Endodermal cell (in vitro differentiated cells): ENCODE measurements around the gene SLC9C1. TPM values are rescaled to one million over a fixed set of nuclear protein-coding genes. Genes with fewer than 3 reads are reported as not detected.

ENCODE experiments used
- DNase-seq: peaks from one replicate; pipeline ENCODE4 v3.0.0-alpha.2; 2017
- H3K27ac ChIP-seq: 2 replicates; pipeline ENCODE4 v1.5.1; 2013; ENCODE audit warnings: mild to moderate bottlenecking, low read depth, low read length, moderate library complexity
- H3K27me3 ChIP-seq: 2 replicates; pipeline ENCODE4 v1.6.1; 2013; ENCODE audit warnings: mild to moderate bottlenecking, low read length, moderate library complexity; ENCODE audit not compliant: insufficient read depth, control insufficient read depth, poor library complexity, severe bottlenecking
- H3K36me3 ChIP-seq: 2 replicates; pipeline ENCODE4 v1.7.0; 2013; ENCODE audit warnings: mild to moderate bottlenecking, low read length, moderate library complexity; ENCODE audit not compliant: control insufficient read depth, insufficient read depth
- H3K4me1 ChIP-seq: one replicate; pipeline ENCODE4 v1.7.0; 2013; ENCODE audit warnings: low read length; ENCODE audit not compliant: control insufficient read depth, insufficient read depth
- H3K4me3 ChIP-seq: 2 replicates; pipeline ENCODE4 v1.5.1; 2013; ENCODE audit warnings: mild to moderate bottlenecking, low read length, moderate library complexity
- H3K9ac ChIP-seq: 2 replicates; pipeline ENCODE4 v1.6.1; 2013; ENCODE audit warnings: mild to moderate bottlenecking, low read length, moderate library complexity; ENCODE audit not compliant: poor library complexity, severe bottlenecking; ENCODE audit errors: extremely low read depth
- H3K9me3 ChIP-seq: 2 replicates; pipeline ENCODE4 v1.6.1; 2013; ENCODE audit warnings: mild to moderate bottlenecking, low read length, moderate library complexity; ENCODE audit not compliant: control insufficient read depth
- H3K27ac Mint-ChIP-seq: 2 replicates; pipeline ENCODE4 v1.8.0; 2020; ENCODE audit warnings: mixed read lengths
- H3K27me3 Mint-ChIP-seq: 2 replicates; pipeline ENCODE4 v1.8.0; 2021; ENCODE audit warnings: mild to moderate bottlenecking, mixed read lengths; ENCODE audit not compliant: insufficient read depth
- H3K36me3 Mint-ChIP-seq: 2 replicates; pipeline ENCODE4 v1.8.0; 2020; ENCODE audit warnings: low read depth, mixed read lengths
- H3K4me1 Mint-ChIP-seq: 2 replicates; pipeline ENCODE4 v1.8.0; 2020; ENCODE audit warnings: mixed read lengths
- H3K4me3 Mint-ChIP-seq: 2 replicates; pipeline ENCODE4 v1.8.0; 2020; ENCODE audit warnings: mild to moderate bottlenecking, moderate library complexity, mixed read lengths
- H3K9me3 Mint-ChIP-seq: 2 replicates; pipeline ENCODE4 v1.8.0; 2020; ENCODE audit warnings: mild to moderate bottlenecking, mixed read lengths
- CTCF ChIP-seq: fragments of 200-600 bp; sonication (generic); conservative IDR thresholded peaks from 2 replicates; pipeline ENCODE4 v1.5.0; 2021; ENCODE audit warnings: antibody characterized with exemption, mild to moderate bottlenecking
- WGBS, 2 experiments: methylation state at CpG; one replicate each; pipeline versions ENCODE4 v1.1.5 to v1.1.7; 2013; ENCODE audit warnings: missing lambda C conversion rate in 2 of 2, mixed read lengths in 1 of 2; ENCODE audit not compliant: insufficient coverage in 1 of 2, insufficient read length in 1 of 2; 5-methylcytosine and 5-hydroxymethylcytosine counted together
- total RNA-seq, 2 donors: library from RNA; stranded (reverse); fragmentation: NEBNext Ultra II Directional in 1 of 2; extraction: Animal tissue kit (Norgen Biotek cat#: 25700) in 1 of 2; gene quantifications; 2 replicates in 1 of 2; 3 replicates in 1 of 2; pipeline ENCODE4 v1.2.1, GENCODE V29; 2021

SLC9C1 gene
- total RNA-seq, 2 donors from 2014 or later = 0.24 to 0.66 TPM

- Histone ChIP-seq H3K9me3 (no peaks in the 10 kb centered on the region), H3K27me3 (no peaks in the 10 kb centered on the region), H3K27ac (no peak overlapping the region), H3K4me1 (no peaks in the 10 kb centered on the region), H3K4me3 (no peak overlapping the region), H3K9ac (no peak overlapping the region), H3K36me3 (peaks cover 14% of the 10 kb centered on the region)
- H3K36me3 Mint-ChIP-seq = no peaks in the 10 kb centered on the region
- no peaks in the 10 kb centered on the region for H3K27me3 Mint-ChIP-seq
- no peak for DNase-seq
- no peak for TF ChIP-seq CTCF
- H3K9me3 Mint-ChIP-seq = no peaks in the 10 kb centered on the region
- no peaks in the 10 kb centered on the region for H3K4me1 Mint-ChIP-seq
- H3K4me3 Mint-ChIP-seq = no peak overlapping the region
- no peak overlapping the region for H3K27ac Mint-ChIP-seq
- 88% methylated on average over 2 of the region's 2 CpGs; no CpG with 5 or more reads in 1 of the 2 experiments for WGBS, 2 experiments
Observed at GRCh38 chr3:112104774-112105173, 189.2 kb downstream of the SLC9C1 start.

GRCh38 chr3:112101916-112102315 lies 192.1 kb downstream of the SLC9C1 start:
- no peaks in the 10 kb centered on the region for H3K27me3 Mint-ChIP-seq
- Histone ChIP-seq H3K36me3 (peaks cover 19% of the 10 kb centered on the region), H3K9me3 (no peaks in the 10 kb centered on the region), H3K4me3 (no peak overlapping the region), H3K4me1 (no peaks in the 10 kb centered on the region), H3K27ac (no peak overlapping the region), H3K27me3 (no peaks in the 10 kb centered on the region), H3K9ac (no peak overlapping the region)
- no peak for TF ChIP-seq CTCF
- DNase-seq = no peak
- no peaks in the 10 kb centered on the region for H3K9me3 Mint-ChIP-seq
- peaks cover 5% of the 10 kb centered on the region for H3K36me3 Mint-ChIP-seq
- H3K4me1 Mint-ChIP-seq = no peaks in the 10 kb centered on the region
- no peak overlapping the region for H3K27ac Mint-ChIP-seq
- WGBS, 2 experiments = 95 to 96% methylated on average over 2 of the region's 2 CpGs
- no peak overlapping the region for H3K4me3 Mint-ChIP-seq

GRCh38 chr3:112097378-112097777 lies 196.6 kb downstream of the SLC9C1 start:
- 87 to 92% methylated on average over 4 of the region's 4 CpGs for WGBS, 2 experiments
- H3K27ac Mint-ChIP-seq = no peak overlapping the region
- no peaks in the 10 kb centered on the region for H3K27me3 Mint-ChIP-seq
- no peak for DNase-seq
- Histone ChIP-seq H3K4me3 (no peak overlapping the region), H3K27me3 (no peaks in the 10 kb centered on the region), H3K4me1 (no peaks in the 10 kb centered on the region), H3K36me3 (peaks cover 5% of the 10 kb centered on the region), H3K9ac (no peak overlapping the region), H3K27ac (no peak overlapping the region), H3K9me3 (no peaks in the 10 kb centered on the region)
- peaks cover 14% of the 10 kb centered on the region for H3K4me1 Mint-ChIP-seq
- no peak overlapping the region for H3K4me3 Mint-ChIP-seq
- no peak for TF ChIP-seq CTCF
- peaks cover 7% of the 10 kb centered on the region for H3K36me3 Mint-ChIP-seq
- H3K9me3 Mint-ChIP-seq = no peaks in the 10 kb centered on the region
